ENCODE measurements around the gene PSMD8. TPM values are rescaled to one million over a fixed set of nuclear protein-coding genes. Genes with fewer than 3 reads are reported as not detected.

PSMD8 gene
- total RNA-seq, 1 donor from 2014 or later, result 215 TPM

DNA sequence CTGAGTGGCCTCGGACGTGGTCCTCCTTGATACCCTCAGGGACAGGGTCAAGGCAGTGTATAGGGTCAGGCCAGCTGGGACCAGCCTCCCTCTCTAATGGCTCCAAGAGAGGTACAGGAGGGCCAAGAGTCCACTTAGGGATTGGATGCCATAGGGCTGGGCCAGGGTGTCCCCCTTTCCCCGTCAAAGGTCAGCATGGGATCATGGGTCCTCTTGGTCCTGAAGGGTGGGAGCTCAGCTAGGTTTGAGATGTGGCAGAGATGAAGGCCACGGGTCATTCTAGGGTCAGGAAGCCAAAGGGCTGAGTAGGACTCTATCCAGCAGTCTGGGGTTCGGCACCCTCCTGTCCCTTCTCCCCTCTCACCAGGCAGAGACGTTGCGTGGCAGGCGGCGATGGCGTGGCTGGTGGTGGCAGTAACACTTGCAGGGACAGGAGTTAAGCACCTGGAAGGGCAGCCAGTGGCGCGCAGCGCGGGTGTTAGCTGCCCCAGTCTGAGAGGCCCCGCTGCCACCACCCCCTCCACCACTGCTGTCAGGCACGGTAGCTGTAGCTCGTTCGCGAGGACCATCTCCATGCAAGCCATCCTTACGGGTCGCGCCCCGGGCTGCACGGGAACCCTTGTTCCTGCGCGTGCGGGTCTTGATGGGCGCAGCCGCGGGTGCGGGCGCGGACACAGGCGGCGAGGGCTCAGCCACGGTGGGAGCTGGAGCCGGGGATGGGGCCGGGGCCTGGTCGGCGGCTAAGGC, 10.9 kb downstream of the PSMD8 start:
- DNase-seq (ENCODE audit: low read depth) (no peak), FAIRE-seq (no peak)
- Mint-ChIP-seq H3K36me3 (ENCODE audit: low read depth, unreplicated experiment) (peaks cover 12% of the 10 kb centered on the region), H3K27ac (ENCODE audit: unreplicated experiment) (no peak overlapping the region), H3K27me3 (ENCODE audit: low read depth, unreplicated experiment) (no peaks in the 10 kb centered on the region), H3K4me1 (ENCODE audit: low read depth, unreplicated experiment) (peaks cover 6% of the 10 kb centered on the region), H3K4me3 (ENCODE audit: unreplicated experiment) (no peak overlapping the region), H3K9me3 (ENCODE audit: unreplicated experiment) (peaks cover 3% of the 10 kb centered on the region)
- Histone ChIP-seq H3K79me2 (ENCODE audit: insufficient read depth, low read length) (peaks cover 12% of the 10 kb centered on the region), H3K27ac (ENCODE audit: low read depth, low read length) (no peak overlapping the region), H3K27me3 (ENCODE audit: insufficient read depth, low read length) (no peaks in the 10 kb centered on the region), H3K4me1 (ENCODE audit: insufficient read depth, low read length) (peaks cover 11% of the 10 kb centered on the region), H3K4me2 (ENCODE audit: low read length) (no peak overlapping the region), H3K4me3 (ENCODE audit: insufficient read depth, low read depth, low read length) (no peak overlapping the region), H3K9me3 (ENCODE audit: insufficient read depth, low read depth, low read length) (no peaks in the 10 kb centered on the region), H3K36me3 (ENCODE audit: insufficient read depth, low read length) (peaks cover 15% of the 10 kb centered on the region), H3K9ac (ENCODE audit: low read length) (no peak overlapping the region), H2AFZ (ENCODE audit: low read depth, low read length) (no peak overlapping the region), H4K20me1 (ENCODE audit: insufficient read depth, low read length) (peaks cover 52% of the 10 kb centered on the region)
- no peak for TF ChIP-seq EZH2 (IDR thresholded peaks at IDR 0.05; ENCODE audit: insufficient read depth, low read length)
- TF ChIP-seq, protein P1, sequence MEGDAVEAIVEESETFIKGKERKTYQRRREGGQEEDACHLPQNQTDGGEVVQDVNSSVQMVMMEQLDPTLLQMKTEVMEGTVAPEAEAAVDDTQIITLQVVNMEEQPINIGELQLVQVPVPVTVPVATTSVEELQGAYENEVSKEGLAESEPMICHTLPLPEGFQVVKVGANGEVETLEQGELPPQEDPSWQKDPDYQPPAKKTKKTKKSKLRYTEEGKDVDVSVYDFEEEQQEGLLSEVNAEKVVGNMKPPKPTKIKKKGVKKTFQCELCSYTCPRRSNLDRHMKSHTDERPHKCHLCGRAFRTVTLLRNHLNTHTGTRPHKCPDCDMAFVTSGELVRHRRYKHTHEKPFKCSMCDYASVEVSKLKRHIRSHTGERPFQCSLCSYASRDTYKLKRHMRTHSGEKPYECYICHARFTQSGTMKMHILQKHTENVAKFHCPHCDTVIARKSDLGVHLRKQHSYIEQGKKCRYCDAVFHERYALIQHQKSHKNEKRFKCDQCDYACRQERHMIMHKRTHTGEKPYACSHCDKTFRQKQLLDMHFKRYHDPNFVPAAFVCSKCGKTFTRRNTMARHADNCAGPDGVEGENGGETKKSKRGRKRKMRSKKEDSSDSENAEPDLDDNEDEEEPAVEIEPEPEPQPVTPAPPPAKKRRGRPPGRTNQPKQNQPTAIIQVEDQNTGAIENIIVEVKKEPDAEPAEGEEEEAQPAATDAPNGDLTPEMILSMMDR (IDR thresholded peaks at IDR 0.05; ENCODE audit: insufficient read depth, low read depth, low read length), result no peak

DNA sequence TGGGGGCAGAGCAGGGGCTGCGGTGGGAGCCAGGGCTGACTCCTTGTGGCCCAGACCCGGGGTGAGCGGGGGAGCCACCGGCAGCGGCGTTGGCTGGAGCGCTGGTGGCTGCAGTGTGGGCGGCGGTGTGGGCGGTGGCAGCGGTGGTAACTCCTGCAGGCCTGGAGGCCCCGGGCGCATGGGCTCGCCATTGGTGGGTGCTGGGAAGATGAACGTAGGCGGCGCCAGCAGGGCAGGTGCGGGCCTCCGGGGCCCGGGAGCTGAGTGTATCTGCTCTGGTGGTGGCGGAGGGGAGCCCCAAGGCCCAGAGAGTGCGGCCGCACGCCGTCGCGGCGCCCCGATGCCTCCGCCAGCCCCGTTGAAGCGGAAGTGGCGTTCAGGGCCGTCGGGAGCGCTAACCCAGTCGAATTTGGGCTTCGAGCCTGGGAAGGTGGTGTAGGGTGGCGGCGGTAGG, 11.5 kb downstream of the PSMD8 start:
- Mint-ChIP-seq H3K27me3 (ENCODE audit: low read depth, unreplicated experiment) (no peaks in the 10 kb centered on the region), H3K27ac (ENCODE audit: unreplicated experiment) (no peak overlapping the region), H3K36me3 (ENCODE audit: low read depth, unreplicated experiment) (peaks cover 12% of the 10 kb centered on the region), H3K9me3 (ENCODE audit: unreplicated experiment) (peaks cover 3% of the 10 kb centered on the region), H3K4me3 (ENCODE audit: unreplicated experiment) (no peak overlapping the region), H3K4me1 (ENCODE audit: low read depth, unreplicated experiment) (peaks cover 8% of the 10 kb centered on the region)
- H3K79me2 ChIP-seq (ENCODE audit: insufficient read depth, low read length), result peaks cover 16% of the 10 kb centered on the region
- H3K4me2 ChIP-seq (ENCODE audit: low read length), result no peak overlapping the region
- TF ChIP-seq, protein P1 (IDR thresholded peaks at IDR 0.05; ENCODE audit: insufficient read depth, low read depth, low read length), result no peak
- TF ChIP-seq EZH2 (IDR thresholded peaks at IDR 0.05; ENCODE audit: insufficient read depth, low read length), result no peak
- no peak overlapping the region for H3K27ac ChIP-seq (ENCODE audit: low read depth, low read length)
- peaks cover 14% of the 10 kb centered on the region for H3K4me1 ChIP-seq (ENCODE audit: insufficient read depth, low read length)
- H4K20me1 ChIP-seq (ENCODE audit: insufficient read depth, low read length), result peaks cover 46% of the 10 kb centered on the region
- H3K4me3 ChIP-seq (ENCODE audit: insufficient read depth, low read depth, low read length), result no peak overlapping the region
- H3K27me3 ChIP-seq (ENCODE audit: insufficient read depth, low read length), result no peaks in the 10 kb centered on the region
- no peak overlapping the region for H3K9ac ChIP-seq (ENCODE audit: low read length)
- peaks cover 15% of the 10 kb centered on the region for H3K36me3 ChIP-seq (ENCODE audit: insufficient read depth, low read length)
- no peak overlapping the region for H2AFZ ChIP-seq (ENCODE audit: low read depth, low read length)
- FAIRE-seq (no peak), DNase-seq (ENCODE audit: low read depth) (no peak)
- no peaks in the 10 kb centered on the region for H3K9me3 ChIP-seq (ENCODE audit: insufficient read depth, low read depth, low read length)

All from astrocyte (in vitro differentiated cells and primary cell).